OCI-LY7 (cell line): ENCODE results near the gene PNRC1.

Source experiments
- CTCF ChIP-seq: fragments of 200-600 bp; sonication (generic); conservative IDR thresholded peaks from 2 replicates; pipeline ENCODE4 v1.5.1; 2014; ENCODE audit warnings: mild to moderate bottlenecking, antibody characterized with exemption, low read length, moderate library complexity, mixed read lengths
- EZH2phosphoT487 ChIP-seq: fragments of 200-600 bp; sonication (generic); IDR thresholded peaks from 2 replicates; pipeline ENCODE4 v1.6.1; 2018; ENCODE audit warnings: low read depth, borderline replicate concordance, mild to moderate bottlenecking, mixed run types, antibody characterized with exemption, low read length, moderate library complexity, mixed read lengths

GRCh38 chr6:89111933-89112332 lies 31.4 kb downstream of the PNRC1 start:
- no peak for TF ChIP-seq CTCF
- TF ChIP-seq EZH2phosphoT487: no peak
